Globus pallidus (tissue), 1 donor: ENCODE data around the gene TAS2R7.
"Not testable (repeated sequence)": the region's sequence is repeated elsewhere in the genome, so short reads cannot be mapped to it uniquely, and the experiment has no call there.

Experiments used
- DNase-seq: peaks from one replicate; pipeline ENCODE4 v3.0.0-alpha.2; 2015; ENCODE audit warnings: low spot score

Gene TAS2R7, protein sequence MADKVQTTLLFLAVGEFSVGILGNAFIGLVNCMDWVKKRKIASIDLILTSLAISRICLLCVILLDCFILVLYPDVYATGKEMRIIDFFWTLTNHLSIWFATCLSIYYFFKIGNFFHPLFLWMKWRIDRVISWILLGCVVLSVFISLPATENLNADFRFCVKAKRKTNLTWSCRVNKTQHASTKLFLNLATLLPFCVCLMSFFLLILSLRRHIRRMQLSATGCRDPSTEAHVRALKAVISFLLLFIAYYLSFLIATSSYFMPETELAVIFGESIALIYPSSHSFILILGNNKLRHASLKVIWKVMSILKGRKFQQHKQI

DNA sequence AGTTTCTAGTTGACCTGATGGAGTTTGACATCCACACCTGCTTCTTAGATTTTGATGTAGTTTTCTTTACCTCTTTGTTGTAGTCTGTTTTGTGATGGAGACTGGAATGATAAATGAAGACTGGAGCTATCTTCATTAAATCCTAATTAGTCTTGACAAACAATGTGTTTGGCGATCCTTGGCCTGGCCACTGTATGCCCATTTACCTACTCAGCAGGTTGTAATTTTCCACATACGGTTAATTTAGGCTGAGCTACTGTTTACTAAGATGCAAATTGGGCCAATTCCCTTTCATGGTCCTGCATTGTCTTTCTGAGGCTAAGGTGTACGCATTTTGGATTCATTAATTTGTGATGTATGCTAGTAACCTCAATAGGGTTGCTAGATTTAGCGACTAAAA is at the start of gene TAS2R7:
TSS of gene TAS2R7 (minus strand) at position 41 of the 400 bp plus-strand sequence. CDS start 57 bp downstream, outside the sequence.
- no peak for DNase-seq

DNA sequence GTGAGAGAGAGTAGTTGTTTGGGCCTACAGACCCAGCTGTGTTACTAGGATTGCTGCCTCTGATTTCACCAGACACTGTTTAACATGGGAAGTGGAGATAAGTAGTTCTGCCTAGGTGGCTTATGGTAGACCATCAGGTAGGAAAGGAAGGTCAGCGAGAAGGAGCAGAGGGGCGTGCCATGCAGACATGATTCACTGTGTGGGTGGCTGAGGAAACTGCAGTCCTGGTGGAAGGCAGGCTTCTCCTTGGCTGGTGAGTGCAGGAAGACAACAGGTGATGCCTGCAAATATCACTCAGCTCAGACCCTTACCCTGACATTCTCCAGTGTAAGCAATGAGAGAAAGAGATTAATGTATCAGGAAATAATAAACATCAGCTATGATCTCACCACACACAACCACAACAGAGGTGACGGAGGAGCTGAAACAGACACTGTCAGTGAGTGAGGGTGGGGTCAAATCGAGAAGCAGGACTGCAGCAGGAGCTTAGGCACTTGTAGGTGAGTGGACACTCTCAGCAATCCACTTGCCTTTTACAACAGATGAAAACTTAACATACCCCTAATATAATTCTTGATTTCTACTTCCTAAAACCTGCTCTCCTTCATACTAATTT is 48.9 kb upstream of the TAS2R7 start:
- DNase-seq: no peak

GRCh38 chr12:10849425-10849878 is 47.0 kb upstream of the TAS2R7 start, which contains the start of gene PRR4:
Gene PRR4 (minus strand): TSS chr12:10849475. CDS start chr12:10849437, 38 bp downstream.
- DNase-seq: no peak

- DNase-seq: no peak
Observed at GRCh38 chr12:10847744-10848143, 45.3 kb upstream of the TAS2R7 start.

GRCh38 chr12:10842862-10843261 is 40.4 kb upstream of the TAS2R7 start:
- DNase-seq: no peak

GRCh38 chr12:10838461-10838860 is 36.0 kb upstream of the TAS2R7 start:
- no peak for DNase-seq

DNA sequence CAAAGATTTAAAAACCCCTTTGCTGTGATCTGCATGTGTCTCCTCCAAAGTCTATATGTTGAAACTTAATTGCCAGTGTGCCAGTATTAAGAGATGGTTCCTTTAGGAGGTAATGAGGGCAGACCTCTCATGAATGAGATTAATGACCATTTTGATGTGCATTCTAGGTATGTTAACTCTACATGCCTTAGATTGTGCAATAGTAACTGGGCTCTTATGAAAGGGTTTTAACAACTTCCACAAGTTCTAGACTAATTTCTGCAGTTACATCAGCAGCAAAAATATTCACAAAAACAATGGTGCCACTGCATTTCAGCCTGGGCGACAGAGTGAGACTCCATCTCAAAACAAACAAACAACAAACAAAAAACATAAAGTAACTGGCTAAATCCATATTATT is 27.6 kb upstream of the TAS2R7 start:
- no peak for DNase-seq

GRCh38 chr12:10826258-10826657 is 23.8 kb upstream of the TAS2R7 start, which contains the start of gene TAS2R10:
Gene TAS2R10 (minus strand): TSS chr12:10826358. CDS start chr12:10826269, 89 bp downstream.
- DNase-seq: no peak

GRCh38 chr12:10824957-10825356 is 22.5 kb upstream of the TAS2R7 start:
- DNase-seq: no peak

- DNase-seq: no peak
Observed at GRCh38 chr12:10811883-10812536, 9.6 kb upstream of the TAS2R7 start.

DNA sequence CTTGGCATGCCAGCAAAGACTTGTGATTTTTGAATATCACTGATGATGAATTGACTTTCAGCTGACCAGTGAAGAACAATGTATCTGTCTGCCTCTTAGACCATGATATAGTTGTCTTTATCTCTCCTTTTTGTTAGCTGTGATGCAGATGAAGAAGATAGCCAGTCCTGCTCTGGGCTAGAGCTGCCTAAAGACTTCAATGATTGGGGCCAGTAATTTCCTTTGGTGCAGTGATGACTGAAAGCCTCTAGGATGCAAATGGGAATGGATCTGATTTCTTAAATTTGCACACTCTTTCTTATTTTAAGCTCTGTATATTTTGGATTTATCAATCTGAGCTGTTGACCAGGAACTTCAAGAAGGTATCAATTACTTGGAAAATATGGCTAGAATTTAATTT is 7.6 kb upstream of the TAS2R7 start, which contains the start of gene TAS2R9:
TSS of gene TAS2R9 (minus strand) at position 101 of the 400 bp plus-strand sequence. CDS start at position 8, 93 bp downstream.
- no peak for DNase-seq

DNA sequence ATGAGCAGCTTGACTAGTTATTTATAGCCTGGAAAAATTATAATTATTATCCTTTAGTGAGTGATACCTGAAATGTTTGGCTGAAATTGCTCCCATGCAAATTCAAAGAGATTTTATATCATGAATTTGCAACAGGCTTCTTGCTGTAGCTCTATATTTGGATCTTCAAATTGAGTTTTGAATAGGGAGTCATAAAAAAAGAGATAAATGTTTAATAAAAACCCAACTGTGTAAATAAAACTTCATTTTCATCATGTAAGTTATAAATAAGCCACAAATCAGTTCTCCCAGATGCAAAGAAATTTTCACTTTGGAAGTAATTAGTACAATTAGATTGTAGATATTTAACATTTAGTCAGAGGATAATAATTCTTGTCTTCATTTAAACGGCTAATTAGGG is 4.8 kb upstream of the TAS2R7 start, which contains the start of gene TAS2R8:
TSS of gene TAS2R8 (minus strand) at position 101 of the 400 bp plus-strand sequence. CDS start 306 bp downstream, outside the sequence.
- DNase-seq: no peak

DNA sequence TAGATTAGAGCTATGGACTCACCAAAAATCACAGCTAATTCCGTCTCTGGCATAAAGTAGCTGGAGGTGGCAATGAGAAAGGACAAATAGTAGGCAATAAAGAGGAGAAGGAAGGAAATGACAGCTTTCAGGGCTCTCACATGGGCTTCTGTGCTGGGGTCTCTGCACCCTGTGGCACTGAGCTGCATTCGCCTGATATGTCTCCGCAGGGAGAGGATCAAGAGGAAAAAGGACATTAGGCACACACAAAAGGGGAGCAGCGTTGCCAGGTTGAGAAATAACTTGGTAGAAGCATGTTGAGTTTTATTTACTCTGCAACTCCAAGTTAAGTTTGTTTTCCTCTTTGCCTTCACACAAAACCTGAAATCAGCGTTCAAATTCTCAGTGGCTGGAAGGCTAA is 686 bp downstream of the TAS2R7 start:
- DNase-seq: no peak

DNA sequence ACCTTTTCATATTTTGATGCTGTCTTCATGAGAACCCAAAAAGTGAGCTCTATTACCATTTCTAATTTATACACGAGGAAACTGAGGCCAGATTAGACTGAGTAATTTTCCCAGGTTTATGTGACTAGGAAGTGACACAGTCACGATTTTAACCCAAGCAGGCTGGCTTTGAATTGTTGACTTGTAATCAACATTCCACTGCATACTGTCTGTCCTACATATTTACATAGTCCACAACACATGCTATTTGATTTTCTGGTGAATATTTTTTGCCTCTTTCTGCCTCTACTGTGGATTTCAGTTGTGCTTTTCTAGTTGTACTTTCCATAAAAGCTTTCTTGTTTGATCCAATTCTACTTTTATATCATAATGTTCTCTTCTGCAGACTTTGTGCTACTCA is 8.2 kb downstream of the TAS2R7 start:
- DNase-seq: no peak

DNA sequence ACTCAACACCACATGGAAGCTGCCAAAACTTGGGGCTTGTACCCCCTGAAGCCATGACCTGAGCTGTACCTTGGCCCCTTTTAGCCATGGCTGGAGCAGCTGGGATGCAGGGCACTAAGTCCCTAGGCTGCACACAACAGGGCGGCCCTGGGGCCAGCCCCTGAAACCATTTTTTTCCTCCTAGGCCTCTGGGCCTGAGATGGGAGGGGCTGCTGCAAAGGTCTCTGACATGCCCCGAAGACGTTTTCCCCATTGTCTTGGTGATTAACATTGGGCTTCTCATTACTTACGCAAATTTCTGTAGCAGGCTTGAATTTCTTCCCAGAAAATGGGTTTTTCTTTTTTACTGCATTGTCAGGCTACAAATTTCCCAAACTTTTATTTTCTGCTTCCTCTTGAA is 10.7 kb downstream of the TAS2R7 start:
- DNase-seq: not testable (repeated sequence)

- DNase-seq: no peak
Observed at GRCh38 chr12:10783252-10783651, 19.2 kb downstream of the TAS2R7 start.

DNA sequence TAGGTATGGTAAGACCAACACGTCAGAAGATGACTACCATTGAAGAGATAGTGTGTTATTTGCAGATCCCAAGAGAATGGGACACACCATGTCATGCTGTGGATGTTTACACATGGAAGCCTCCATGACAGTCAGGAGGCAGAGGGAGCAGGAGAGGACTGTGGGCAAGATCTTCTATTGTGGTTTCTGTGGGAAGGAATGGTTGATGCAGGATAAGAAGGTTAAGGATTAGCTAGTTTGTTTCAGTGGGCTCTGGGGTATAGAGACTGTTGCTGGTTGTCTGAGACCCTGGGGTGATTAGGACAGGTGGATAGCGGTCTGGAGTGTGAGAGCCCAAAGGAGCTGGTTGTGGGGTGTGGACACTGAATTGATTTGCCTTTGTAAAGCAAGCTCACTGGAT is 23.3 kb downstream of the TAS2R7 start:
- no peak for DNase-seq

DNA sequence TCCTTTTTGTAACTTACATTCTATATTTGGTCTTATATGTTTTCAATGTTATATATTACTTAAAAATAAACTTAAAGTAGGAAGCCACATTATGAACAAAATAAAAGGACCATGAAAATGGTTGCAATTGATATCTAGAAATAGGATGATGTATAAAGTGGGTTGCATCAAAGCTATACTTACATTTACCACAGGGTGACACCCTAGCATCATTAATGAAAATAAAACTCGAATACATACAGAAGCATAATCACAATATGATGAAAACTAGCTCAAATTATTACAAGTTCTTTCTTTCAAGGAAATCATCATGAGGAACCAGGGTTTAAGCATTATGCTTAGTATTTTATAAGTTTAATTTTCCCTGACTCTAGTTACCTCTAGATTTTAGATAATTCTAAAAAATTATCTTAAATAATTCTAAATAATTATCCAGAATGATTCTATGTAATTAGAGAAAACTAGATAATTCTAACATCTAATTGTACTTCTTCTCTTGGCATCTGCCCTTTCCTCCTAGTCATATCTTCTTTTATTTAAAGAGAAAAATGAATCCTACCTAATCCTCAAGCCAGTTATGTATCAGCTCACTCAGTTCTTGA is 31.2 kb downstream of the TAS2R7 start:
- DNase-seq: peak; percentile 26

- DNase-seq: no peak
Observed at GRCh38 chr12:10759657-10760056, 42.8 kb downstream of the TAS2R7 start.

DNA sequence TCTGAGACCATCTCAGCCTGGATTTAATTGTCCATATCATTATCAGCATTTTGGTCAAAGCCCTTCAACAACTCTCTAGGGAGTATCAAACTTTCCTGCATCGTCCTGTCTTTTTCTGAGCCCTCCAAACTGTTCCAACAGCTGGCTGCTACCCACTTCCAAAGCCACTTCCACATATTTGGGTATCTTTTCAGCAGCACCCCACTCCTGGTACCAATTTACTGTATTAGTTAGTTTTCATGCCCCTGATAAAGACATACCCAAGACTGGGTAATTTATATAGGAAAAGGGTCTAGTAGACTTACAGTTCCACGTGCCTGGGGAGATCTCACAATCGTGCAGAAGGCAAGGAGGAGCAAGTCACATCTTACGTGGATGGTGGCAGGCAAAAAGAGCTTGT is 46.2 kb downstream of the TAS2R7 start:
- DNase-seq: no peak

DNA sequence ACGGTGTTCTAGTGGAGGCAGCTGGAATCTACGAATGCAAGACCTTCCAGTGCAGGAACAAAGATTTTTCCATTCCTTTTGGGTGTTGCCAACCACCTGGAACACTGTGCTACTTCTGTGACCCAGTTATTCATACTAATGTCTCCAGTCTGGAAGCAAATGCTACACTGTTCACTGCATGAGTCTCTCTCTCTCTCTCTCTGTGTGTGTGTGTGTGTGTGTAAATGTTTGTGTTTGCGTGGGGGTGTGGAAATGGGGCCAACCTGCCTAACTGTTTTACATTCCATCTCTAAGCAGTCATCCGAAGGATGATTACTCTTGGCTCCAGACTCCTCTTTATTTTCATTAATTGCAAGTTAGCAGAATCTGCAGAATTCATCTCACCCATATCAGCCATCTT is 49.4 kb downstream of the TAS2R7 start:
- DNase-seq: no peak
